T-helper 1 cell treated with Interleukin-12 subunit alpha and Interleukin-12 subunit beta and Interleukin-4 antibody, amounts not matched to agents 30 μg/mL and 1 μg/mL, for 36 hours (primary cell): ENCODE measurements around the gene KRTAP20-3.

Source experiments
- H3K27ac Mint-ChIP-seq: one replicate; pipeline ENCODE4 v1.8.0; 2021; ENCODE audit warnings: mild to moderate bottlenecking, mixed read lengths
- H3K27me3 Mint-ChIP-seq: one replicate; pipeline ENCODE4 v1.8.0; 2021; ENCODE audit warnings: low read depth, mixed read lengths
- H3K36me3 Mint-ChIP-seq: one replicate; pipeline ENCODE4 v1.8.0; 2021; ENCODE audit warnings: low read depth, mixed read lengths
- H3K4me1 Mint-ChIP-seq: one replicate; pipeline ENCODE4 v1.8.0; 2021; ENCODE audit warnings: low read depth, mixed read lengths
- H3K4me3 Mint-ChIP-seq: one replicate; pipeline ENCODE4 v1.8.0; 2021; ENCODE audit warnings: mild to moderate bottlenecking, moderate library complexity, mixed read lengths
- H3K9me3 Mint-ChIP-seq: one replicate; pipeline ENCODE4 v1.8.0; 2021; ENCODE audit warnings: mixed read lengths

KRTAP20-3 gene

DNA sequence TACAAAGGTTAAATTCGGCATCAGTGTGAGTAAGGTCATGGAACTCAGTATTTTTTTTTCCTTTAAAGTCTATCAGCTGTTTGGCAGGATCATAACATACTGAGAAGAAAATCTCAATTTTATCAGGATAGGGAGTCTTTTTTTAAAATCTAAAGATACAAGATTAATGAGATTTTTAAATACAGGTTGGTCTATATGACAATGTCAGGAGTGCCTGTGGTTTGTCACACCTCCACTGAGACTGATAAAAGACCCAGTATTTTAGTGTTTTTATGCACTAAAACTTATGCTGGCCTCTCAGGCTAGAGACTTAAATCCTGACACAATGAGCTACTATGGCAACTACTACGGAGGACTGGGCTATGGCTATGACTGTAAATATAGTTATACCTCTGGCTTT is at the start of gene KRTAP20-3:
TSS of gene KRTAP20-3 (plus strand) at position 301 of the 400 bp plus-strand sequence.
- Mint-ChIP-seq H3K4me1 (no peaks in the 10 kb centered on the region), H3K27me3 (no peaks in the 10 kb centered on the region), H3K36me3 (no peaks in the 10 kb centered on the region), H3K4me3 (no peak within 1 kb of the TSS), H3K27ac (no peak within 1 kb of the TSS), H3K9me3 (peaks cover 6% of the 10 kb centered on the region)

DNA sequence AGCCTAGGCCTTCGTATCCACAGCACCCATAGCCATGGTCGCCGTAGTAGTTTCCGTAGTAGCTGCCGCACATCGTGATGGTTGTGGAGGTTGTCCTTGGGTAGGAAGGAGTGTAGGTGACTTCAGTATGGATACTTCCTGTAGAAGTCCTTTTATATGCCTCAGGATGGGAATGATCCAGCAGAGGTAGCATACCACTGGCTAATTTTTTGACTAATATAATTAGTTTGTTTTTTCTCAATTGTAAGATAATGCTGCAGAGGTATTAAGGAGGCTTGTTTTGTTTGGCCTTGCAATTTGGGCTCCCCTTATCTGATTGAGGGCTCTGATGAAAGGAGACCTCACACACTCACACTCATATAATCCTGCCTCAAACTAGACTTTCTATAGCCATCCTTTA is 43.9 kb upstream of the KRTAP20-3 start, which contains the start of gene KRTAP6-2:
TSS of gene KRTAP6-2 (minus strand) at position 101 of the 400 bp plus-strand sequence. CDS start at position 73, 28 bp downstream.
- Mint-ChIP-seq H3K4me3 (no peak within 1 kb of the TSS), H3K27ac (no peak within 1 kb of the TSS), H3K27me3 (no peaks in the 10 kb centered on the region), H3K9me3 (peaks cover 5% of the 10 kb centered on the region), H3K4me1 (no peaks in the 10 kb centered on the region), H3K36me3 (no peaks in the 10 kb centered on the region)

GRCh38 chr21:30600787-30601186 is 41.9 kb upstream of the KRTAP20-3 start, which contains the start of gene KRTAP22-1:
Gene KRTAP22-1, plus strand, starts transcription at chr21:30601087.
- no peaks in the 10 kb centered on the region for H3K4me1 Mint-ChIP-seq
- no peak within 1 kb of the TSS for H3K27ac Mint-ChIP-seq
- H3K27me3 Mint-ChIP-seq, result no peaks in the 10 kb centered on the region
- peaks cover 5% of the 10 kb centered on the region for H3K9me3 Mint-ChIP-seq
- H3K36me3 Mint-ChIP-seq, result no peaks in the 10 kb centered on the region
- H3K4me3 Mint-ChIP-seq, result no peak within 1 kb of the TSS

DNA sequence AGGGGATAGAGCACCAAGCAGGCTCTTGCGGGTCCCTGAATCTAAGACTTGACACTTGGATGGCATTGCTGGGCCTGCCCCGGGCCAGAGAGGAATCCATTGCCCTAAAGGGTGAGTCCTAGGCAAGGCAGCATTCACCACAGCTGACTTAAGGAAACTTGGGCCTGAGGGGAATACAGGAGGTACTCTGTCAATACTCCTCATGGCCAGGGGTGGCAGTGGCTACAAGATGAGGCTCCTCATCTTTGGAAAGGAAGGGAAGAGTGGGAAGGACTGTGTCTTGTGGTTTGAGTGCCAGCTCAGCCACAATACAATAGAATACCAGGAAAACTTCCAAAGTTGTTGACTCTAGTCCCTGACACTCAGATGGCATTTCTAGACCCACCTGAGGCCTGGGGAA is 36.7 kb upstream of the KRTAP20-3 start:
- no peak overlapping the region for H3K27ac Mint-ChIP-seq
- H3K36me3 Mint-ChIP-seq, result no peaks in the 10 kb centered on the region
- H3K9me3 Mint-ChIP-seq, result peaks cover 5% of the 10 kb centered on the region
- no peaks in the 10 kb centered on the region for H3K4me1 Mint-ChIP-seq
- H3K27me3 Mint-ChIP-seq, result no peaks in the 10 kb centered on the region
- no peak overlapping the region for H3K4me3 Mint-ChIP-seq

GRCh38 chr21:30612132-30612531 is 30.5 kb upstream of the KRTAP20-3 start:
- Mint-ChIP-seq H3K4me3 (no peak overlapping the region), H3K9me3 (no peaks in the 10 kb centered on the region)

DNA sequence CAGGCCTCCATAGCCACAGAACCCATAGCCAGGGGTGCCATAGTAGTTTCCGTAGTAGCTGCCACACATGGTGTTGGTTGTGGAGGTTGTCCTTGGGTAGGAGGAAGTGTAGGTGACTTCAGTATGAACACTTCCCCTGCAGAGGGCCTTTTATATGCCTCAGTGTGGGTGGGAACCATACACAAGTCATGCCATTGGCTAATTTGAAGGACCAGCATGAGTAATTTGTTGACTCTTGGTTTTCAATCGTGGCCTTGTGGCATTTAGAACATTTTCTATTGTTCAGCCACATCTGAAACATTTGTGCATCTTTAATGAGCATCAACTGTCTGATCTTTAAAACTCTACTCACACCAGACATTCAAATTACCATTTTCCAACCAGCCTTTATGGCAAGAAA is 28.8 kb upstream of the KRTAP20-3 start, which contains the start of gene KRTAP6-1:
TSS of gene KRTAP6-1 (minus strand) at position 95 of the 400 bp plus-strand sequence. CDS start at position 69, 26 bp downstream.
- no peaks in the 10 kb centered on the region for H3K9me3 Mint-ChIP-seq

More at GRCh38 chr21:30612132-30612531, 30.5 kb upstream of the KRTAP20-3 start:
- no peaks in the 10 kb centered on the region for H3K27me3 Mint-ChIP-seq
- no peak overlapping the region for H3K27ac Mint-ChIP-seq
- H3K4me1 Mint-ChIP-seq, result no peaks in the 10 kb centered on the region
- H3K36me3 Mint-ChIP-seq, result no peaks in the 10 kb centered on the region

DNA sequence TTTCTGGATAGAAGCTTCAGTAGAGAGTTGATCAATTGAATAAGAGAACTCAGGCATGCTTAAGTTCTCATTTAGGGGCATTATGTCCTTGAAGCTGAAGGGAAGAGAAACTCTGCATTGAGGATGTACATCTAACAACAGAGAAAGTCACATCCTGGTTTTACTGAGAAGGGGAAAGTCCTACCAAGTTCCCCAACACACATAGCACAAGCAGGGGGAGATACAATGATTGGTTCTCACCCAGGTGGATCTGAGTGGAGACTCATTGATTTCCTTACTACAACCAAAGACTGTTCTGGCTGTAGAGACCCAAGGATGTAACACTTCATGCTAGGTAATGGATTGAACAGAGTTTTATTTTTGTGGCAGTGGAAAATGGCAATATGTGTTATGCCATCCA is 27.5 kb upstream of the KRTAP20-3 start:
- no peaks in the 10 kb centered on the region for H3K36me3 Mint-ChIP-seq
- no peaks in the 10 kb centered on the region for H3K9me3 Mint-ChIP-seq
- no peak overlapping the region for H3K4me3 Mint-ChIP-seq
- H3K27me3 Mint-ChIP-seq, result no peaks in the 10 kb centered on the region
- no peaks in the 10 kb centered on the region for H3K4me1 Mint-ChIP-seq
- no peak overlapping the region for H3K27ac Mint-ChIP-seq

More for the DNA sequence above, 28.8 kb upstream of the KRTAP20-3 start, which contains the start of gene KRTAP6-1:
- no peaks in the 10 kb centered on the region for H3K36me3 Mint-ChIP-seq
- no peaks in the 10 kb centered on the region for H3K27me3 Mint-ChIP-seq
- H3K27ac Mint-ChIP-seq, result no peak within 1 kb of the TSS
- H3K4me1 Mint-ChIP-seq, result no peaks in the 10 kb centered on the region
- H3K4me3 Mint-ChIP-seq, result no peak within 1 kb of the TSS

- Mint-ChIP-seq H3K27me3 (no peaks in the 10 kb centered on the region), H3K4me3 (no peak within 1 kb of the TSS), H3K4me1 (no peaks in the 10 kb centered on the region), H3K36me3 (no peaks in the 10 kb centered on the region), H3K9me3 (no peaks in the 10 kb centered on the region), H3K27ac (no peak within 1 kb of the TSS)
Observed at GRCh38 chr21:30616125-30616524, 26.5 kb upstream of the KRTAP20-3 start, which contains the start of gene KRTAP20-1. Gene KRTAP20-1, plus strand, starts transcription at chr21:30616425. Its CDS starts 30 bp downstream, at chr21:30616455.

DNA sequence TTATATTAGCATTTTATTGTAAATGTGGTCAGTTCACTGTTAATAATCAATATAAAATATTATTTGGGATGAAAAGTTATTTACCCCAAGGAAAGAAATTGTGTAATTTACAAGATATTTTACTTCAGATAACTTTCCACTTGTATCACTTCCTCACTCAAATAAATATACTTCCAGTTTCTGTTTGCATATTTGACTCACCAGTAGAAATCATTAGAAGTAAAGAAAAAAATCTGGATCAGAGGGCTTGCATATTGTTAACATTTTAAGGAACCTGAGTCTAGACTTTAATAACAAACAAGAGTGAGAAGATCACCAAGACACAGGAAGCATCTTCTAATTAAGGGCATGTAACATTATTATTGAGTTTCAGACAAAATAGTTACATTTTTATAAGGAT is 22.6 kb upstream of the KRTAP20-3 start:
- Mint-ChIP-seq H3K4me3 (no peak overlapping the region), H3K27ac (no peak overlapping the region), H3K36me3 (no peaks in the 10 kb centered on the region), H3K4me1 (no peaks in the 10 kb centered on the region), H3K27me3 (no peaks in the 10 kb centered on the region), H3K9me3 (peaks cover 6% of the 10 kb centered on the region)

DNA sequence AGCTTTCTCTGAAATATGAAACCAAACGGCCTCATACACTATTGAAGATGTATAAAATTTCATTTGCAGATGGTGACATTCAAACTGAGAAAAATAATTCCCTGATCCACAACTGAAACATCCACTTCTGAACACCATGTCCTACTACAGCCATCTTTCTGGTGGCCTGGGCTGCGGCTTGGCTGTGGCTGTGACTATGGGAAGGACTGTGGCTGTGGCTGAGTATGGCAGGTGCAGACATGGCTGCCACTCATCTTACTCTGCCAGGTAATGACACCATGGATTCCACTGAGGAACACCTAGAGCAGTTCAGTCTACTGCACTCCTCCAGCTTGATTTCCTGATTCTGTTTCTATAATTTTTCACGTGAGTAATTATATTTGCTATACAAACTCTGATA is 22.1 kb upstream of the KRTAP20-3 start, which contains the start of gene KRTAP20-4:
TSS of gene KRTAP20-4 (plus strand) at position 106 of the 400 bp plus-strand sequence.
- H3K4me3 Mint-ChIP-seq, result no peak within 1 kb of the TSS
- no peaks in the 10 kb centered on the region for H3K36me3 Mint-ChIP-seq
- H3K9me3 Mint-ChIP-seq, result peaks cover 6% of the 10 kb centered on the region
- no peaks in the 10 kb centered on the region for H3K4me1 Mint-ChIP-seq
- no peaks in the 10 kb centered on the region for H3K27me3 Mint-ChIP-seq
- no peak within 1 kb of the TSS for H3K27ac Mint-ChIP-seq

DNA sequence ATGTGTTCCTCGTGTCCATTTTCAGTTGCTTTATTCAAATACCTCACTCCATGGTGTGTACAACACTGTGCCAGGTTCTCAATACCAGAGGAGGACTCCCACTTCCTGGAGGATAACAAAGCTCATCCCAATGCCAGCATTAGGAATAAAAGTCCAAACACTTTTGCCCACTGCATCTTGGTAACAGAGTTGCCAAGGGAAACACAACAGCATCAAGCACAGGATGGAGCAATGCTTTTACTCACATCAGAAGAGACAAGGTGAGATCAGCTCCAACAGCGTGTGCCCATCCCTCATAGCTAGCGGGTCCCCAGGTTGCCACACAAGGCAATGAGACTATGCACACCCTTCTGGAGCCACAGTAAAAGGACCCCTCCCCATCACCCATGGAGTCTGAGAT is 19.3 kb upstream of the KRTAP20-3 start:
- H3K4me1 Mint-ChIP-seq, result no peaks in the 10 kb centered on the region
- peaks cover 6% of the 10 kb centered on the region for H3K9me3 Mint-ChIP-seq
- no peak overlapping the region for H3K27ac Mint-ChIP-seq
- H3K36me3 Mint-ChIP-seq, result no peaks in the 10 kb centered on the region
- no peak overlapping the region for H3K4me3 Mint-ChIP-seq
- H3K27me3 Mint-ChIP-seq, result no peaks in the 10 kb centered on the region

DNA sequence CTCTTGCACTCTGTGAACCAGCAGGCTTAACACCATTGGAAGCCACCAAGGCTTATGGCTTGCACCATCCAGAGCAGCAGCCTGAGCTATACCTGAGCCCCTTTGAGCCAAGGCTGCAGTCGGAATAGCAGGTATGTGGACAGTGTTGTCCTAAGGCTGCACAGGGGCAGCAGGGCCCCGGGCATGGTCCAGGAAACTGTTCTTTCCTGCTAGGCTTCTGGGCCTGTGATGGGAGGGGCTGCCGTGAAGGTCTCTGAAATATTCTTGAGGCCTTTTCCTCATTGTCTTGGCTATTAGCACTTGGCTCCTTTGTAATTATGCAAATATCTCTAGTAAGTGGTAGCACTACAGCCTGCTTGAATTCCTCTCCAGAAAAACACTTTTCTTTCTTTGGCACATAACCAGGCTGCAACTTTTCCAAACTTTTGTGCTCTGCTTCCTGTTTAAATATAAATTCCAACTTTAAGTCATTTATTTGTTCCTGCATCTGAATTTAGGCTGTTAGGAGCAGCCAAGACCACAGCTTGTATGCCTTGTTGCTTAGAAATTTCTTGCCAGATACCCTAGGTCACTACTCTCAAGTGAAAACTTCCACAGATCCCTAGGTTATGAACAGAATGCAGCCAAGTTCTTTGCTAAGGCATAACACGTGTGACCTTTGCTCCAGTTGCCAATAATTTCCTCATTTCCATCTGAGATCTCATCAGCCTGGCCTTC is 17.1 kb upstream of the KRTAP20-3 start:
- Mint-ChIP-seq H3K4me3 (no peak overlapping the region), H3K9me3 (peaks cover 6% of the 10 kb centered on the region), H3K36me3 (no peaks in the 10 kb centered on the region), H3K4me1 (no peaks in the 10 kb centered on the region), H3K27ac (no peak overlapping the region), H3K27me3 (no peaks in the 10 kb centered on the region)

- Mint-ChIP-seq H3K4me1 (no peaks in the 10 kb centered on the region), H3K4me3 (no peak overlapping the region), H3K36me3 (no peaks in the 10 kb centered on the region), H3K9me3 (peaks cover 6% of the 10 kb centered on the region), H3K27ac (no peak overlapping the region), H3K27me3 (no peaks in the 10 kb centered on the region)
Observed at GRCh38 chr21:30628109-30628508, 14.6 kb upstream of the KRTAP20-3 start.

GRCh38 chr21:30629200-30629599 is 13.5 kb upstream of the KRTAP20-3 start:
- peaks cover 6% of the 10 kb centered on the region for H3K9me3 Mint-ChIP-seq
- no peaks in the 10 kb centered on the region for H3K27me3 Mint-ChIP-seq
- H3K4me1 Mint-ChIP-seq, result no peaks in the 10 kb centered on the region
- no peak overlapping the region for H3K27ac Mint-ChIP-seq
- H3K36me3 Mint-ChIP-seq, result no peaks in the 10 kb centered on the region
- H3K4me3 Mint-ChIP-seq, result no peak overlapping the region

- no peak within 1 kb of the TSS for H3K27ac Mint-ChIP-seq
- H3K27me3 Mint-ChIP-seq, result no peaks in the 10 kb centered on the region
- H3K4me3 Mint-ChIP-seq, result no peak within 1 kb of the TSS
Observed at GRCh38 chr21:30634906-30635305, 7.8 kb upstream of the KRTAP20-3 start, which contains the start of gene KRTAP20-2. Gene KRTAP20-2, plus strand, starts transcription at chr21:30635206. Its CDS starts 58 bp downstream, at chr21:30635264.

More at GRCh38 chr21:30634906-30635305, 7.8 kb upstream of the KRTAP20-3 start, which contains the start of gene KRTAP20-2:
- Mint-ChIP-seq H3K36me3 (no peaks in the 10 kb centered on the region), H3K9me3 (no peaks in the 10 kb centered on the region), H3K4me1 (no peaks in the 10 kb centered on the region)
